Lower lobe of right lung (tissue), 2 donors: Measurements from ENCODE around the gene AQP1. TPM values are rescaled to one million over a fixed set of nuclear protein-coding genes. Genes with fewer than 3 reads are reported as not detected.

Experiments used
- ATAC-seq, 2 donors: fragments of 200-7000 bp; cut with Tn5 transposase; one replicate each; pipeline ENCODE4 v1.9.1; 2020 to 2022; ENCODE audit warnings: mild to moderate bottlenecking in 2 of 2, moderate library complexity in 2 of 2
- DNase-seq: peaks from one replicate; pipeline ENCODE4 v3.0.0-alpha.2; 2020
- H3K27ac ChIP-seq: fragments of 200-600 bp; one replicate; pipeline ENCODE4 v1.8.0; 2022
- H3K27me3 ChIP-seq: fragments of 200-600 bp; one replicate; pipeline ENCODE4 v1.8.0; 2022; ENCODE audit warnings: low read depth
- H3K36me3 ChIP-seq: fragments of 200-600 bp; one replicate; pipeline ENCODE4 v1.8.0; 2022; ENCODE audit warnings: mild to moderate bottlenecking
- H3K4me1 ChIP-seq: fragments of 200-600 bp; one replicate; pipeline ENCODE4 v1.8.0; 2022
- H3K4me3 ChIP-seq: fragments of 200-600 bp; one replicate; pipeline ENCODE4 v1.8.0; 2022; ENCODE audit warnings: mild to moderate bottlenecking
- H3K9me3 ChIP-seq: fragments of 200-600 bp; one replicate; pipeline ENCODE4 v1.8.0; 2022
- intact Hi-C: fragments of 100-400 bp; cut with DNase I; formaldehyde crosslinking; loops from one replicate; pipeline ENCODE4 v1.11.0; 2022
- total RNA-seq: library from RNA; stranded (reverse); fragmentation: NEBNext Ultra II Directional; extraction: Animal tissue kit (Norgen Biotek cat#: 25700); gene quantifications from one replicate; pipeline ENCODE4 v1.2.1, GENCODE V29; 2021
- TF ChIP-seq, protein P1 (sequence below): fragments of 200-600 bp; IDR thresholded peaks from one replicate; pipeline ENCODE4 v1.8.0; 2022; ENCODE audit warnings: antibody characterized with exemption, mild to moderate bottlenecking
- donor health status: DM: no; HTN: yes; CAD: no; lungs with severe emphysema.

AQP1 gene
- total RNA-seq, 1 donor from 2014 or later: 826 TPM

DNA sequence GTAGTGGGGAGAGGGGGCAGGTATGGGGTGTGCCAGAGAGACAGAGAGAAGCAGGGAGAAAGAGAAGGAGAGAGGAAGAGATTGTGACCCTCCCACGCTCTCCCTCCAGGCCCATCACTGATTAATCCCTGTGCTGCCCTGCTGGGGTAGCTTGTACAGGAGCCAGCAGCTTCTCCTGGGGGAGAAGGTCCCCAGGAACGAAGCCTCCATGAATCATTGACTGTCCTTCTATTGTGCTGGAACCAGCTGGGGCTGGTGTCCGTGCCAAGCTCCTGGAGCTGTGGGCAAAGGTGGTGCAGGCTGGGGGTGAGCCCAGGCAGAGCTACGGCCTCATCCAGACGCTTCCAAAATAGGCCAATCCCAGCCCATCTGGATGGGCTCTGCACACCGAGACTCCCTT is 20.9 kb downstream of the AQP1 start:
- H3K27me3 ChIP-seq: no peaks in the 10 kb centered on the region
- ATAC-seq (no peak), DNase-seq (peak; percentile 33)
- H3K27ac ChIP-seq: no peak overlapping the region
- intact Hi-C loops: no loop called here
- TF ChIP-seq, protein P1, sequence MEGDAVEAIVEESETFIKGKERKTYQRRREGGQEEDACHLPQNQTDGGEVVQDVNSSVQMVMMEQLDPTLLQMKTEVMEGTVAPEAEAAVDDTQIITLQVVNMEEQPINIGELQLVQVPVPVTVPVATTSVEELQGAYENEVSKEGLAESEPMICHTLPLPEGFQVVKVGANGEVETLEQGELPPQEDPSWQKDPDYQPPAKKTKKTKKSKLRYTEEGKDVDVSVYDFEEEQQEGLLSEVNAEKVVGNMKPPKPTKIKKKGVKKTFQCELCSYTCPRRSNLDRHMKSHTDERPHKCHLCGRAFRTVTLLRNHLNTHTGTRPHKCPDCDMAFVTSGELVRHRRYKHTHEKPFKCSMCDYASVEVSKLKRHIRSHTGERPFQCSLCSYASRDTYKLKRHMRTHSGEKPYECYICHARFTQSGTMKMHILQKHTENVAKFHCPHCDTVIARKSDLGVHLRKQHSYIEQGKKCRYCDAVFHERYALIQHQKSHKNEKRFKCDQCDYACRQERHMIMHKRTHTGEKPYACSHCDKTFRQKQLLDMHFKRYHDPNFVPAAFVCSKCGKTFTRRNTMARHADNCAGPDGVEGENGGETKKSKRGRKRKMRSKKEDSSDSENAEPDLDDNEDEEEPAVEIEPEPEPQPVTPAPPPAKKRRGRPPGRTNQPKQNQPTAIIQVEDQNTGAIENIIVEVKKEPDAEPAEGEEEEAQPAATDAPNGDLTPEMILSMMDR: no peak
- H3K36me3 ChIP-seq: no peaks in the 10 kb centered on the region
- H3K9me3 ChIP-seq: no peaks in the 10 kb centered on the region
- peaks cover 8% of the 10 kb centered on the region for H3K4me1 ChIP-seq
- H3K4me3 ChIP-seq: no peak overlapping the region

DNA sequence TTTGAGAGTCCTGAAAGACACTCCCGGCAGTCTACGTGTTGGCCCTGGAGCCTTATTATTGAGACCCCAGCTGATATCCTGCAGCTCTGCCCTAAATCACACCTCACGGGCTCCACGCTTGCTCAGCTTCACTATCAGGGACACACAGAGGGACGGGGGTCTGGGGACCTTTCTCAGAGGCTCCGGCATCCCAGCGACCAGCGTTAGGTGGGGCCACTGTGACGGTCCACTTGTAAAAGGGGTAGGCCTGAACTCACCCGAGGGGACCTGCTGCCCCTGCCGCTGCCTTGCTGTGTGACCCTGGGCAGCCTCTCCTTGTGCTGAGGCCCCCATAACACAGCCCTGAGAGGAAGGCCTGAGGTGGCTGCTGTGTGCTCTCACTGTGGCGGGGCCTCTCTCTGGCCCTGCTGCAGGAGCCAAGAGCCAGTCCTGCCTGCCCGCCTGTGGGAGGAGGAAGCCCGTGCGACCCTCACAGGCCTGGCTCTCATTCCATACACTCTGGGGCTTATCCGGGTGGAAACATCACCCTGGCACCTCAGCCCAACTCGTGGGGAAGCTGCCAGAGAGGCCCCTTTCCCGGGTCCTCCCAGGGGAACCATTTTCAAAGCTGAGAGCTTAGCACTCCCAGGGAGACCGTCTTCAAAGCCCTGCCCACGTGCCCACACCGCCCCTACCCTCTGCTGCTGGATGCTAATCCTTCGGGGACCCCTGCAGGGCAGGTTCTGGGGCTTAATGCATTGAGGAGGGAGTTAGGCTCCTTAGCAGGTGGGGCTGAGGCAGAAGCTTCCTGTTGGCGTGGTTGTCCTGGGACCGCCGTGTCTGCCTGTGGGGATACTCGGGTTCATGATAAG is 21.7 kb downstream of the AQP1 start:
- peaks cover 9% of the 10 kb centered on the region for H3K4me1 ChIP-seq
- H3K27me3 ChIP-seq: no peaks in the 10 kb centered on the region
- no peaks in the 10 kb centered on the region for H3K9me3 ChIP-seq
- DNase-seq (peak; percentile 39), ATAC-seq (no peak)
- intact Hi-C loops: no loop called here
- no peaks in the 10 kb centered on the region for H3K36me3 ChIP-seq
- H3K27ac ChIP-seq: no peak overlapping the region
- H3K4me3 ChIP-seq: no peak overlapping the region
- TF ChIP-seq, protein P1: no peak

DNA sequence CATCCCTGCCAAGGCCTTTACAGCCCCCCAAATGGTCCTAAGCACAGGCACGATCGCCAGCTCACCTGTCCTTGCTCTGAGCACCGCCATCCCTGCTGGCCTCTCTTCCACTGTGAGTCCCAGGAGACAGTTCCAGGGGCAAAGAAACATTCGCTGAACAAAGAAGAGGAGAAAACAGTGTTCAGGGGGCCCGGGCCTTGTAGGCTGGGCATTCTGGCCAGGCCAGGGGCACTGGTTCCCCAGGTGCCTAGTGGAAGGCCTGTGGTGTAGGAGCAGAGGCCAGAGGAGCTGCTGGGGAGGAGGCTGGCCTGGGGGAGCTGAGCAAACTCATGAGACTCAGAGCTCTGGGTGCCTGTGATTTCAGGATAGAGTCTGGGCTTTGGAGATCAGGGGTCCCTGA is 22.6 kb downstream of the AQP1 start:
- TF ChIP-seq, protein P1: no peak
- DNase-seq: peak; percentile 39
- no peak overlapping the region for H3K4me3 ChIP-seq
- H3K27me3 ChIP-seq: no peaks in the 10 kb centered on the region
- no peak overlapping the region for H3K27ac ChIP-seq
- H3K9me3 ChIP-seq: no peaks in the 10 kb centered on the region
- no peak for ATAC-seq
- peaks cover 16% of the 10 kb centered on the region for H3K4me1 ChIP-seq
- intact Hi-C loops: no loop called here
- H3K36me3 ChIP-seq: no peaks in the 10 kb centered on the region

DNA sequence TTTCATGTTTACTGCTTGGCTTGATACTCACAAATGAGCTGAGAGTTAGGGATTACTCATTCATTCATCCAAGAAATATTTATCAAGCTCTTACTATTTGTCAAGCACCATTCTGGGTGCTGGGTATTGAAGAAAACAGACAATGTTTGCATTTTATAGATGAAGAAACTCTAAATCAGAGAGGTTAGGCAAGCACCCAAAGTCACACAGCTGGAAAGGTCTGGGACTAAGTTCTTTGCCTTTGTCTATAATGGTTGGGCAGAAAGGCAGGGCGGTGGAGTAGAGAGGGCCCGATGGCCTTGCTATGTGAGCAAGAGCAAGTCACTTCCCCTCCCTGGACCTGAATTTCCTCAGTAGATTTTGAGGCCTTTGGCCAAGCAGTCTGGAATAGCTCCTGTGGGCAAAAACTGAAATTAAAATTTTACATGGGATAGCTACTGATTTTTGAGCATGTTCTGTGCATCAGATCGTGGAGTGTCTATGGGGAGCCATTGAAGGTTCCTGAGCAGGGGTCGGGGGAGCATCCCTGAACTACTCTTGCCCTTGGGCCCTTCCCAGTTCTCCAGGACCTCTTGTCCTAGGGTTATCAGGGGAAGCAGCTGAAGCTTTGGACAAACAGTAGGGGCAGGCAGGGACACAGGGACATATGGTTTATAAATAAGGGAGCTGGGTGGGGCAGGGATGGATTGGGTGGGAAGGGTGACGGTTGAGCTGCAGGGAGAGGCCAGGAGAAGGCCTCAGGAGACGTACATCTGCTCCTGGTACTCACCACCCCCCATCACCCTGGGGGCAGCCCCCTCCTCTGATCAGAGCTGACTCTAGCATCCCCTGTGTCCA is 23.3 kb downstream of the AQP1 start:
- H3K27ac ChIP-seq: no peak overlapping the region
- H3K4me3 ChIP-seq: no peak overlapping the region
- H3K36me3 ChIP-seq: no peaks in the 10 kb centered on the region
- DNase-seq (no peak), ATAC-seq (no peak)
- H3K4me1 ChIP-seq: peaks cover 16% of the 10 kb centered on the region
- H3K9me3 ChIP-seq: no peaks in the 10 kb centered on the region
- intact Hi-C loops: no loop called here
- TF ChIP-seq, protein P1: no peak
- H3K27me3 ChIP-seq: no peaks in the 10 kb centered on the region

DNA sequence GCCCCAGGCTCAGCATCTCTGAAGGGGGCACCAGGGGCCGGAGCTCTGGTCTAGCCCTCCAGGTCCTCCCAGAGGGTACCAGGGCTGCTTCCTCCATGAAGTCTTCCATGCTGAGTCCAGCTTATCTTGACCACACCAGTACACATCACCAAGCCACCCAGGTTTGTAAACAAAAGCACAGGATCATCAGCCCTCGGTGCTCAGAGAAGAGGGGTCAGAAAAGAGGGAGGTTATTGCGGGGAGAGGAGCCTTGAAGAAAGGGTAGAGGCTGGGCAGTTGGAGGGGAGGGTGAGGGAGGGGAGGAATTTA is 23.9 kb downstream of the AQP1 start:
- intact Hi-C loops: no loop called here
- Histone ChIP-seq H3K9me3 (no peaks in the 10 kb centered on the region), H3K4me3 (no peak overlapping the region), H3K27ac (no peak overlapping the region), H3K36me3 (no peaks in the 10 kb centered on the region), H3K4me1 (peaks cover 16% of the 10 kb centered on the region), H3K27me3 (no peaks in the 10 kb centered on the region)
- TF ChIP-seq, protein P1: no peak
- DNase-seq (no peak), ATAC-seq (no peak)
